IPS-18c (cell line): ENCODE results near the gene TOB2.
"Not testable (repeated sequence)": the region's sequence is repeated elsewhere in the genome, so short reads cannot be mapped to it uniquely, and the experiment has no call there.

Experiments
- H3K4me3 ChIP-seq: 2 replicates; pipeline ENCODE4 v1.7.0; 2013; ENCODE audit warnings: low read depth, mild to moderate bottlenecking, low read length, moderate library complexity; ENCODE audit not compliant: insufficient read depth
- H3K9me3 ChIP-seq: one replicate; pipeline ENCODE4 v1.6.1; 2013; ENCODE audit warnings: mild to moderate bottlenecking, low read length, moderate library complexity; ENCODE audit not compliant: control insufficient read depth, insufficient read depth

The TOB2 gene

GRCh38 chr22:41470886-41471285 lies 24.3 kb upstream of the TOB2 start:
- H3K4me3 ChIP-seq = no peak overlapping the region
- H3K9me3 ChIP-seq = no peaks in the 10 kb centered on the region

DNA sequence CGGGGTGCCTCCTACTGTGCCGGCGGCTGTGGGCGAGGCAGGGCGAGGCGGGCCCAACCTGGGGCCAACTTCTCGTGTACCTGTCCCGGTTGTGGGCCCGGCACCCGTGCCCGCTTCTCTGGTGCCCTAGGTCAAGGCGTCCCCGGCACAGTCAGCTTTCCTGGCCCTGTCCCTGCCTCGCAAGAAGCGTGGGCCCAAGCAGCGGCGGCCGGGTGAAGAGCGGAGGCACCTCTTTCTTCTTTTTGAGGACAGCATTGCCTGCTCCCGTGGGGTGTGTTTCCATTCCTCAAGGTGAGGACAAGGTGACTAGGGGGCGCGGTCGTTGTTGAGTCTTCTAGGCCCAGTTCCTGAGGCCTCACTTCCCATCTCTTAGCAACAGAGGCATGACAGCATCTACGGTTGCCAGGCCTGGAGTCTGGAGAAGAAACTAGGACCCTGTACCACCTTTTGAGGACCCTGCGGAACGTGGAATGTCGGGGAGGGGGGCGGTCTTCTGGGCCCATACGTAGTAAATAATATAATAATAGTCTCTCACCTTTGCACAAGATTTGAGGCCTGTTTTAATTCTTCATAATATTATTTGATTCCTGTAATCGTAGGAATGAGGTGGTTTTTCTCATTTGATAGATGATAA lies 22.7 kb upstream of the TOB2 start:
- no peaks in the 10 kb centered on the region for H3K9me3 ChIP-seq
- H3K4me3 ChIP-seq = peak overlapping the region; percentile 97

GRCh38 chr22:41468381-41469217 lies 22.0 kb upstream of the TOB2 start, which contains the start of the genes ACO2 and PHF5A:
TSS of gene ACO2 (plus strand) at chr22:41469117. CDS start at chr22:41469147, 30 bp downstream.
TSS of gene PHF5A (minus strand) at chr22:41468692. CDS start at chr22:41468653, 39 bp downstream.
- Histone ChIP-seq H3K9me3 (no peaks in the 10 kb centered on the region), H3K4me3 (peak within 1 kb of the TSS; percentile 97)

- Histone ChIP-seq H3K9me3 (no peaks in the 10 kb centered on the region), H3K4me3 (no peak overlapping the region)
Observed at GRCh38 chr22:41461901-41462300, 15.3 kb upstream of the TOB2 start.

- H3K9me3 ChIP-seq, H3K4me3 ChIP-seq: not testable (repeated sequence)
Observed at GRCh38 chr22:41460071-41460470, 13.5 kb upstream of the TOB2 start.

DNA sequence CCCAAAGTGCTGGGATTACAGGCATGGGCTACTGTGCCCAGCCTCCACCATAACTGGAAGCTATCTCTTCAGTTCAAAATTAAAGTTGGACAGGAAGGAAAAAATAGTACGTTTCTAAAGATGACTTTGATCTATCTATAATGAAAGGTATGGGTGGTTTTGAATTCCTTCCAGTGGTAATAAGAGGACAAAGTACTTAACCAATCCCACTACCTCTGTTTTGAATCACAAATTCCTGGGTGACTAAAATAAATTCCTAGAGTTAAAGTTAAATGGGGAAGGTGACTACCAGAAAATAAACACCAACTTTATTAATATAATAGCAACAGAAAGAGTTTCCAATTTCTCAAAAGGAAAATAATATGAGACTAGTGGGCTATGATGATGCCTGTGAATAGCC lies 12.8 kb upstream of the TOB2 start:
- H3K9me3 ChIP-seq = peaks cover 2% of the 10 kb centered on the region
- H3K4me3 ChIP-seq = no peak overlapping the region

DNA sequence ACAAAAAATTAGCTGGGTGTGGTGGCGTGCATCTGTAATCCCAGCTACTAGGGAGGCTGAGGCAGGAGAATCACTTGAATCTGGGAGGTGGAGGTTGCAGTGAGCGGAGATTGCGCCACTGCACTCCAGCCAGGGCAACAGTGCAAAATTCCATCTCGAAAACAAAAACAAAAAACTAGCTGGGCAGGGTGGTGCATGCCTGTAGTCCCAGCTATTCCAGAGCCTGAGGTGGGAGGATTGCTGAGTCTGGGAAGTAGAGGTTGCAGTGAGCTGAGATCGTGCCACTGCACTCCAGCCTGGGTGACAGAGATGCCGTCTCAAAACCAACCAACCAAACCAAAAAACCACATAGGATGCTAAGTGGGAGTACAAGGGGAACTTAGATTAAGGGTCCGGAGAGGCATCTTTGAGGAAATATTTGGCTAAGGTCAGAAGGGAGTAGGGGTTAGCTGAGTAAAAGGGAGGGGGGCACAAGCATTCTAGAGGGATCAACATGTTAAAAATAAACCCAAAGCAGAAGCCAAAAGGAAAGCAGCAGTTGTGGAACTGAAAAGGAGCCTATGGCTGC lies 11.6 kb upstream of the TOB2 start:
- Histone ChIP-seq H3K4me3 (no peak overlapping the region), H3K9me3 (peaks cover 2% of the 10 kb centered on the region)

- H3K4me3 ChIP-seq = peak overlapping the region; percentile 66
- H3K9me3 ChIP-seq = no peaks in the 10 kb centered on the region
Observed at GRCh38 chr22:41448189-41448808, 1.7 kb upstream of the TOB2 start.

- Histone ChIP-seq H3K9me3 (no peaks in the 10 kb centered on the region), H3K4me3 (peak overlapping the region; percentile 66)
Observed at GRCh38 chr22:41447435-41448188, 1.0 kb upstream of the TOB2 start.

- Histone ChIP-seq H3K9me3 (no peaks in the 10 kb centered on the region), H3K4me3 (peak overlapping the region; percentile 66)
Observed at GRCh38 chr22:41446057-41446501, 522 bp downstream of the TOB2 start.

DNA sequence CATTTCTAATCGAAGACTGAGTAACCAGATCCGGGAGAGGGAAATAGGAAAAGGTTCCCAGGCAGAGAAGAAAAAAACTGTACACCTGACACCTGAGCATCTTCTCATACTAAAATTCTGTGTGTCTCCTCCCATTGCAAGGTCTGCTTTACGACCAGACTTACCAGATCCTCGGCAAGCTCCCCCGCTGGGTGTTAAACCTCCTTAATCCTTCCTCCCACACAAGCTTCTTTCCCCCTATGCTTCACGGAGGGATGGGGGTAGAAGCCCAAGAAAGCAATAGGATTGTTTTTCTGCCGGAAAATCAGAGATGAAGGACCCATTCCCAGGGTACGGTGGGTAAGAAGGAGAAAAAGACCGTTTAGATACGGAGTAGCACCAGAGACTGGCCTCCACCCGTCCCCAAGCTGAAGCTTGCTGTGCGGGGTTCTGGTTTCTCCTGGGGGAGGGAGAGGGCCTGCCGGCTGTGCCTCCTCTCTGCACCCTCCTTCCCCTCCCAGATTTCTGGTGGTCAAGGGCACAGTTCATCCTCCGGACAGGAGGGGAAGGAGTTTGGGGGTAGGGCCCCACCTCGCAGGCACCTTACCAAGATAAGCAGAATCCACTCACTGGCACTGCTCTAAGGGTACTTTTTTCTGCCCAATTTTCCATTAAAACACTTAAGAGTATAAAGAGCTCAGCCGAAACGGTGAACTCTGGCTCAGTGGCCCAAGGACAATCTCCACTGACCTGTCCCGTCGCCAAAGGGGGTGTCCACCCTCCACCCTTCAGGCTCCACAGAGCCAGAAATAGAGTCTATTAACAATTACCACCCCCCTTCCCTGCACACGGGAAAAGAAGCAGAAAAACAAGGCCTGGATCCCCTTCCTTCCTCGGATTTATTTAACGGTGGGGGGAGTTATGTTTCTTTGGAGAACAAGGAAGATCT lies 1.2 kb downstream of the TOB2 start:
- peak overlapping the region; percentile 66 for H3K4me3 ChIP-seq
- no peaks in the 10 kb centered on the region for H3K9me3 ChIP-seq

GRCh38 chr22:41444360-41445128 lies 2.1 kb downstream of the TOB2 start:
- Histone ChIP-seq H3K4me3 (peak overlapping the region; percentile 66), H3K9me3 (no peaks in the 10 kb centered on the region)

DNA sequence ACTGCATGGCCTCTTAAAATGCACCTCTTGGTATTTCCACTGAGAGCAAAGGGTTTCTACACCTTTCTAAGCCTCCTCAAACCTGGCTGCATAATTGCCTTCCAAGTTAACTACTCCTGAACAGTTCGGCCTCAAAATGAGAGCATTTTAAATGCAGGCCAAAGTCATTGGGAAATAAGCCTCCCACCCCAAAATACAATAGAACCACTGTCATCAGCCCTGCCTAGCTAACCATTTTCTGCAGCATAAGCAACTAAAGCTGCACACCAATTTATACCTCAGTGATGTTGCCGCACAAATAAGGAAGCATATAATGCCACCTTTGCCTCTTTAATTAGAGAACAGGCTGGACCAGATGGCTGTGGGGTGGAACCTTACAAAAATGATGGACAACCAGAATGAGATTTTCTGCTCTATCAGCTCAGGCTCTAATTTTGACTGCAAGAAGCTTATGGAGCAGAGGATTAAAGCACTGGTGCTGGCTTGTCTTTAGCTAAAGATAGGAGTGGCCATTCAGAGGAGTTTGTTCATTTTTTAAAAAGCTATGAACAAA lies 4.3 kb downstream of the TOB2 start:
- Histone ChIP-seq H3K4me3 (no peak overlapping the region), H3K9me3 (no peaks in the 10 kb centered on the region)

GRCh38 chr22:41440511-41440910 lies 6.1 kb downstream of the TOB2 start:
- not testable (repeated sequence) for H3K4me3 ChIP-seq, H3K9me3 ChIP-seq

DNA sequence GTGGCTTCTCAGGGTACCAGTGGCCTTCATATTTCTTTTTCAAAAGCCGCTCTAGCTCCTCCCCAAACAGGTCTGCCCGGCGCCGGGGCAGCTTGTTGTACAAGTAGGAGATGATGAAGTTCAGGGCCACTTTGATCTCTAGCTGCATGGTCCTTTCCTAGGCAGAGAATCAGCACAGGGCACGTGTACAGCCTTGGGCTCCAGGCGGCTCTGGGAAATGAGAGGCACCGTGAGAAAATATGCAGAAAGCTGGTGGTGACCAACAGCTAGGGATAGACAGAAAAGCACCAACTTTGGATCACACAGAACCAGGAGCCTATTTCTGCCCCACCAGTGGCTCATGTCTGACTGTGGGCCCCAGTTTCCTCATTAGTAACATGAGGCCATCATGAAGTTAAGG lies 9.4 kb downstream of the TOB2 start:
- peaks cover 2% of the 10 kb centered on the region for H3K9me3 ChIP-seq
- no peak overlapping the region for H3K4me3 ChIP-seq
